ENCODE measurements around the gene RAB4A.

GRCh38 chr1:229225331-229225782 lies 45.6 kb upstream of the RAB4A start:
- no peak for TF ChIP-seq CTCF (IDR thresholded peaks at IDR 0.05)
- TF ChIP-seq EZH2phosphoT487 (IDR thresholded peaks at IDR 0.05): no peak
